Measurements from ENCODE around the gene C9orf72.

DNA sequence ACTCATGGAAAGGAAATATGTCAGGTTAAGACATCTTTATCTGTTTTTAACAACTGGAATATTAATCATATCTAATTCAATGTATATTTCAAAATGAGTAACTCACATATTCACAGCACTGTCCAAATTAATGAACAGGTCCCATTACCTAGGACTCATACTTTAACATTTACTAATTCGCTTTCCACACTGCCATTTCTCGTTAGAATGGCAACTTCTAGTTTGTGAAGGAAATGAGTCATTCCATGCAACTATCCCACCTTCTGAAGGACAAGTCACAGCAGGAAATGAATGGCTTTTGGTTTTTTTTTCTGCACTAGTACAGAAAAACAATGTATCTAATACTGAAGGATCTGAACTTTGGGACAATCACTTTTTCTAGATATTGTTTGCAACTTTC is 73.8 kb downstream of the C9orf72 start:
- TF ChIP-seq, protein P1, sequence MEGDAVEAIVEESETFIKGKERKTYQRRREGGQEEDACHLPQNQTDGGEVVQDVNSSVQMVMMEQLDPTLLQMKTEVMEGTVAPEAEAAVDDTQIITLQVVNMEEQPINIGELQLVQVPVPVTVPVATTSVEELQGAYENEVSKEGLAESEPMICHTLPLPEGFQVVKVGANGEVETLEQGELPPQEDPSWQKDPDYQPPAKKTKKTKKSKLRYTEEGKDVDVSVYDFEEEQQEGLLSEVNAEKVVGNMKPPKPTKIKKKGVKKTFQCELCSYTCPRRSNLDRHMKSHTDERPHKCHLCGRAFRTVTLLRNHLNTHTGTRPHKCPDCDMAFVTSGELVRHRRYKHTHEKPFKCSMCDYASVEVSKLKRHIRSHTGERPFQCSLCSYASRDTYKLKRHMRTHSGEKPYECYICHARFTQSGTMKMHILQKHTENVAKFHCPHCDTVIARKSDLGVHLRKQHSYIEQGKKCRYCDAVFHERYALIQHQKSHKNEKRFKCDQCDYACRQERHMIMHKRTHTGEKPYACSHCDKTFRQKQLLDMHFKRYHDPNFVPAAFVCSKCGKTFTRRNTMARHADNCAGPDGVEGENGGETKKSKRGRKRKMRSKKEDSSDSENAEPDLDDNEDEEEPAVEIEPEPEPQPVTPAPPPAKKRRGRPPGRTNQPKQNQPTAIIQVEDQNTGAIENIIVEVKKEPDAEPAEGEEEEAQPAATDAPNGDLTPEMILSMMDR (conservative IDR thresholded peaks at IDR 0.05): no peak
- no peak for TF ChIP-seq ZFX (IDR thresholded peaks at IDR 0.05)
